AG04449 (cell line): ENCODE measurements around the gene LEMD1.

ENCODE experiments used
- CTCF ChIA-PET: fragments of 350-600 bp; formaldehyde crosslinking; extraction: SDS; loops from one replicate; lab custom pipeline; 2021; ENCODE audit warnings: antibody characterized with exemption; lab: Yijun Ruan, JAX
- POLR2A ChIA-PET: fragments of 400-600, 350-600 bp; formaldehyde crosslinking; extraction: SDS; loops from one replicate; lab custom pipeline; 2020; ENCODE audit warnings: antibody characterized with exemption, inconsistent platforms; lab: Yijun Ruan, JAX
- DNase-seq: peaks from one replicate; pipeline ENCODE4 v3.0.0-alpha.2; 2010; ENCODE audit warnings: low read depth, low spot score
- H3K4me3 ChIP-seq: 2 replicates; pipeline ENCODE4 v1.5.1; 2011; ENCODE audit warnings: low read depth, mild to moderate bottlenecking, control low read depth, low read length
- CTCF ChIP-seq: IDR thresholded peaks from one replicate; pipeline ENCODE4 v1.5.1; 2011; ENCODE audit warnings: mild to moderate bottlenecking, moderate library complexity, low read length, control low read depth, inconsistent platforms; ENCODE audit not compliant: insufficient read depth; ENCODE audit errors: missing control alignments

LEMD1 gene

GRCh38 chr1:205456868-205457745 lies 35.3 kb upstream of the LEMD1 start:
- POLR2A ChIA-PET = no interaction called here
- H3K4me3 ChIP-seq = no peak overlapping the region
- CTCF ChIA-PET = interaction anchor here (1.0 to 5.2 kb wide), 6 partner anchors 12 to 103 kb away, joined by 3 to 22 read pairs (median 4); no protein-coding TSS in a partner anchor
- TF ChIP-seq CTCF = no peak
- no peak for DNase-seq

- CTCF ChIA-PET = interaction anchor here (0.9 to 5.2 kb wide), 5 partner anchors 21 to 102 kb away, joined by 3 to 22 read pairs (median 3); no protein-coding TSS in a partner anchor
- no peak for DNase-seq
- POLR2A ChIA-PET = no interaction called here
- no peak for TF ChIP-seq CTCF
- H3K4me3 ChIP-seq = no peak overlapping the region
Measured at GRCh38 chr1:205456383-205456867, 34.6 kb upstream of the LEMD1 start.

- ChIA-PET CTCF (interaction anchor here (0.9 to 2.2 kb wide), 3 partner anchors 25 to 101 kb away, joined by 3 to 7 read pairs (median 3); no protein-coding TSS in a partner anchor), POLR2A (no interaction called here)
- no peak for TF ChIP-seq CTCF
- no peak for DNase-seq
- no peak within 1 kb of the TSS for H3K4me3 ChIP-seq
Measured at GRCh38 chr1:205455581-205456382, 33.9 kb upstream of the LEMD1 start, which contains the start of gene BLACAT1. TSS of gene BLACAT1 (minus strand) at chr1:205456045.

- TF ChIP-seq CTCF = no peak
- CTCF ChIA-PET = interaction anchor here (0.7 to 2.2 kb wide), 3 partner anchors 10 to 100 kb away, joined by 3 to 7 read pairs (median 4); no protein-coding TSS in a partner anchor
- H3K4me3 ChIP-seq = no peak overlapping the region
- POLR2A ChIA-PET = no interaction called here
- DNase-seq = no peak
Measured at GRCh38 chr1:205454903-205455335, 33.1 kb upstream of the LEMD1 start.

GRCh38 chr1:205453466-205453865 lies 31.6 kb upstream of the LEMD1 start:
- POLR2A ChIA-PET = no interaction called here
- no peak overlapping the region for H3K4me3 ChIP-seq
- TF ChIP-seq CTCF = no peak
- DNase-seq = no peak
- CTCF ChIA-PET = interaction anchor here (1.0 kb wide), 3 partner anchors 11 to 34 kb away, joined by 3 to 5 read pairs (median 3); no protein-coding TSS in a partner anchor
